Mesothelial cell of epicardium (in vitro differentiated cells): ENCODE data around the gene AADAC. TPM values are rescaled to one million over a fixed set of nuclear protein-coding genes. Genes with fewer than 3 reads are reported as not detected.
"Not testable (repeated sequence)": the region's sequence is repeated elsewhere in the genome, so short reads cannot be mapped to it uniquely, and the experiment has no call there.

Experiments used
- DNase-seq, 2 experiments: peaks; one replicate each; pipeline ENCODE4 v3.0.0; 2021; ENCODE audit warnings: low spot score in 2 of 2; ENCODE audit not compliant: unreplicated experiment in 2 of 2
- H3K27ac Mint-ChIP-seq: 2 replicates; pipeline ENCODE4 v1.8.0; 2021; ENCODE audit warnings: mixed read lengths
- H3K27me3 Mint-ChIP-seq: 2 replicates; pipeline ENCODE4 v1.8.0; 2021; ENCODE audit warnings: low read depth, mixed read lengths
- H3K36me3 Mint-ChIP-seq: 2 replicates; pipeline ENCODE4 v1.8.0; 2021; ENCODE audit warnings: mixed read lengths
- H3K4me1 Mint-ChIP-seq: 2 replicates; pipeline ENCODE4 v1.8.0; 2021; ENCODE audit warnings: mixed read lengths
- H3K4me3 Mint-ChIP-seq: 2 replicates; pipeline ENCODE4 v1.8.0; 2021; ENCODE audit warnings: mild to moderate bottlenecking, moderate library complexity, mixed read lengths
- H3K9me3 Mint-ChIP-seq: 2 replicates; pipeline ENCODE4 v1.8.0; 2021; ENCODE audit warnings: mixed read lengths
- CTCF ChIP-seq: fragments of 200-600 bp; sonication (generic); IDR thresholded peaks from one replicate; pipeline ENCODE4 v1.5.0; 2021; ENCODE audit warnings: antibody characterized with exemption; ENCODE audit not compliant: unreplicated experiment
- total RNA-seq: library from RNA; stranded (reverse); gene quantifications from 3 replicates; pipeline ENCODE4 v1.2.1, GENCODE V29; 2021

Gene AADAC
- total RNA-seq: not detected in 3 replicates

- H3K4me3 Mint-ChIP-seq: no peak within 1 kb of the TSS
- no peak within 1 kb of the TSS for H3K27ac Mint-ChIP-seq
- H3K9me3 Mint-ChIP-seq: peaks cover 1% of the 10 kb centered on the region
- no peak for DNase-seq
- TF ChIP-seq CTCF: no peak
- H3K27me3 Mint-ChIP-seq: no peaks in the 10 kb centered on the region
- no peaks in the 10 kb centered on the region for H3K36me3 Mint-ChIP-seq
- peaks cover 24% of the 10 kb centered on the region for H3K4me1 Mint-ChIP-seq
Observed at GRCh38 chr3:151813799-151814198, at the start of gene AADAC. TSS of gene AADAC (plus strand) at chr3:151814116. CDS start at chr3:151814163, 47 bp downstream.

- not testable (repeated sequence) for H3K4me3 Mint-ChIP-seq, DNase-seq, H3K36me3 Mint-ChIP-seq, H3K9me3 Mint-ChIP-seq, H3K4me1 Mint-ChIP-seq, H3K27me3 Mint-ChIP-seq, H3K27ac Mint-ChIP-seq
Observed at GRCh38 chr3:151764699-151765098, 49.2 kb upstream of the AADAC start.

GRCh38 chr3:151765685-151766084 lies 48.2 kb upstream of the AADAC start:
- Mint-ChIP-seq H3K4me3 (no peak overlapping the region), H3K27ac (no peak overlapping the region), H3K4me1 (peaks cover 4% of the 10 kb centered on the region), H3K36me3 (no peaks in the 10 kb centered on the region), H3K9me3 (peaks cover 4% of the 10 kb centered on the region), H3K27me3 (no peaks in the 10 kb centered on the region)
- no peak for TF ChIP-seq CTCF
- no peak for DNase-seq

DNA sequence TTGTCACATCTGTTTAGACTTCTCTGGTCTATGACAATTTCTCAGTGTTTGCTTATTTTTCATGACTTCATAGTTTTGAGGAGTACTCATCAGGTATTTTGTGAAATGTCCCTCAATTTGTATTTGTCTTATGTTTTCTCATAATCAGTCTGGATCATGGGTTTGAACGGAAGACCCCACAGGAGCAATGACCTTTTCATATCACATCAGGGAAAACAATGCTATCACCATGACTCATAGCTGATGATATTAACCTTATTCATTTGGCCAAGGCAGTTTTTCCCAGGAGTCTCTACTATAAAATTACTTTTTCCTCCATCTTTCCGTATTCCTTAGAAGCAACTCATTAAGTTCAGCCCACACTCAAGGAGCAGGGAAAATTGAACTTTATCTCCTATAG lies 47.5 kb upstream of the AADAC start:
- H3K4me3 Mint-ChIP-seq: no peak overlapping the region
- no peak for DNase-seq
- no peak overlapping the region for H3K27ac Mint-ChIP-seq
- TF ChIP-seq CTCF: no peak
- H3K36me3 Mint-ChIP-seq: no peaks in the 10 kb centered on the region
- H3K9me3 Mint-ChIP-seq: peaks cover 4% of the 10 kb centered on the region
- H3K27me3 Mint-ChIP-seq: no peaks in the 10 kb centered on the region
- H3K4me1 Mint-ChIP-seq: peaks cover 4% of the 10 kb centered on the region

- no peak for TF ChIP-seq CTCF
- no peak for DNase-seq
- Mint-ChIP-seq H3K4me3 (no peak overlapping the region), H3K27me3 (no peaks in the 10 kb centered on the region), H3K9me3 (peaks cover 4% of the 10 kb centered on the region), H3K36me3 (no peaks in the 10 kb centered on the region), H3K27ac (no peak overlapping the region), H3K4me1 (peaks cover 10% of the 10 kb centered on the region)
Observed at GRCh38 chr3:151768393-151768930, 45.5 kb upstream of the AADAC start.

GRCh38 chr3:151769175-151769574 lies 44.7 kb upstream of the AADAC start:
- no peak for DNase-seq
- no peak overlapping the region for H3K4me3 Mint-ChIP-seq
- H3K27ac Mint-ChIP-seq: no peak overlapping the region
- no peaks in the 10 kb centered on the region for H3K36me3 Mint-ChIP-seq
- TF ChIP-seq CTCF: no peak
- no peaks in the 10 kb centered on the region for H3K27me3 Mint-ChIP-seq
- H3K4me1 Mint-ChIP-seq: peaks cover 10% of the 10 kb centered on the region
- H3K9me3 Mint-ChIP-seq: peaks cover 4% of the 10 kb centered on the region
